Measurements from ENCODE around the gene TNS1. TPM values are rescaled to one million over a fixed set of nuclear protein-coding genes. Genes with fewer than 3 reads are reported as not detected.

Gene TNS1
- total RNA-seq, 1 experiment from 2014 or later, result 0.49 TPM

DNA sequence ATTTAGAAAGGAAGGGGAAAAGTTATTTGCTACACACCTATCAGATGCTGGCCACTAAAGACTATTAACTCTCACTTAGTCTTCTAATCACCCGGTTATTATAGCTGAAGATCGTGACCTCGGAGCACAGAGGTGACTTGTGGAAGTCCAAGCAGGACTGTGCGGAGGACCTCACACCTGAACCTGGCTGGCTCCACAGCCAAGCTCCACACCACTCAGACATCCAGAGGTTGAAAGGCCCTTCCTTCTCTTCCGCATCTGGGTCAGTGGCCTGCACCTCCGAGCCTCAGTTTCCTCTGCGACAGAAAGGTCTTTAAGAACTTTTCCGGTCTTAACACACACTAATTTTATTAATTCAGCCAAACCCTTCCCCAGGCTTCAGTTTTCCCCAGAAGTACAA is 57.9 kb downstream of the TNS1 start:
- DNase-seq (ENCODE audit: low read depth, low spot score) (no peak), ATAC-seq (no peak)
- no peak overlapping the region for H3K4me3 ChIP-seq (ENCODE audit: low read depth in 2 of 2, low read length in 2 of 2)
- no peaks in the 10 kb centered on the region for H3K36me3 ChIP-seq (ENCODE audit: control insufficient read depth, insufficient read depth, low read length)
- TF ChIP-seq SIN3A (IDR thresholded peaks at IDR 0.05; ENCODE audit: borderline replicate concordance, insufficient read depth, low read depth, low read length) (no peak), POLR2AphosphoS5 (IDR thresholded peaks at IDR 0.05; ENCODE audit: low read depth, low read length) (no peak), TCF7L2 (IDR thresholded peaks at IDR 0.05; ENCODE audit: low read depth, low read length) (no peak)
- TF ChIP-seq, protein P1, sequence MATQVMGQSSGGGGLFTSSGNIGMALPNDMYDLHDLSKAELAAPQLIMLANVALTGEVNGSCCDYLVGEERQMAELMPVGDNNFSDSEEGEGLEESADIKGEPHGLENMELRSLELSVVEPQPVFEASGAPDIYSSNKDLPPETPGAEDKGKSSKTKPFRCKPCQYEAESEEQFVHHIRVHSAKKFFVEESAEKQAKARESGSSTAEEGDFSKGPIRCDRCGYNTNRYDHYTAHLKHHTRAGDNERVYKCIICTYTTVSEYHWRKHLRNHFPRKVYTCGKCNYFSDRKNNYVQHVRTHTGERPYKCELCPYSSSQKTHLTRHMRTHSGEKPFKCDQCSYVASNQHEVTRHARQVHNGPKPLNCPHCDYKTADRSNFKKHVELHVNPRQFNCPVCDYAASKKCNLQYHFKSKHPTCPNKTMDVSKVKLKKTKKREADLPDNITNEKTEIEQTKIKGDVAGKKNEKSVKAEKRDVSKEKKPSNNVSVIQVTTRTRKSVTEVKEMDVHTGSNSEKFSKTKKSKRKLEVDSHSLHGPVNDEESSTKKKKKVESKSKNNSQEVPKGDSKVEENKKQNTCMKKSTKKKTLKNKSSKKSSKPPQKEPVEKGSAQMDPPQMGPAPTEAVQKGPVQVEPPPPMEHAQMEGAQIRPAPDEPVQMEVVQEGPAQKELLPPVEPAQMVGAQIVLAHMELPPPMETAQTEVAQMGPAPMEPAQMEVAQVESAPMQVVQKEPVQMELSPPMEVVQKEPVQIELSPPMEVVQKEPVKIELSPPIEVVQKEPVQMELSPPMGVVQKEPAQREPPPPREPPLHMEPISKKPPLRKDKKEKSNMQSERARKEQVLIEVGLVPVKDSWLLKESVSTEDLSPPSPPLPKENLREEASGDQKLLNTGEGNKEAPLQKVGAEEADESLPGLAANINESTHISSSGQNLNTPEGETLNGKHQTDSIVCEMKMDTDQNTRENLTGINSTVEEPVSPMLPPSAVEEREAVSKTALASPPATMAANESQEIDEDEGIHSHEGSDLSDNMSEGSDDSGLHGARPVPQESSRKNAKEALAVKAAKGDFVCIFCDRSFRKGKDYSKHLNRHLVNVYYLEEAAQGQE (IDR thresholded peaks at IDR 0.05; ENCODE audit: insufficient read depth in 1 of 2, low read depth in 2 of 2, low read length in 1 of 2), result no peak
- TF ChIP-seq, protein P2, sequence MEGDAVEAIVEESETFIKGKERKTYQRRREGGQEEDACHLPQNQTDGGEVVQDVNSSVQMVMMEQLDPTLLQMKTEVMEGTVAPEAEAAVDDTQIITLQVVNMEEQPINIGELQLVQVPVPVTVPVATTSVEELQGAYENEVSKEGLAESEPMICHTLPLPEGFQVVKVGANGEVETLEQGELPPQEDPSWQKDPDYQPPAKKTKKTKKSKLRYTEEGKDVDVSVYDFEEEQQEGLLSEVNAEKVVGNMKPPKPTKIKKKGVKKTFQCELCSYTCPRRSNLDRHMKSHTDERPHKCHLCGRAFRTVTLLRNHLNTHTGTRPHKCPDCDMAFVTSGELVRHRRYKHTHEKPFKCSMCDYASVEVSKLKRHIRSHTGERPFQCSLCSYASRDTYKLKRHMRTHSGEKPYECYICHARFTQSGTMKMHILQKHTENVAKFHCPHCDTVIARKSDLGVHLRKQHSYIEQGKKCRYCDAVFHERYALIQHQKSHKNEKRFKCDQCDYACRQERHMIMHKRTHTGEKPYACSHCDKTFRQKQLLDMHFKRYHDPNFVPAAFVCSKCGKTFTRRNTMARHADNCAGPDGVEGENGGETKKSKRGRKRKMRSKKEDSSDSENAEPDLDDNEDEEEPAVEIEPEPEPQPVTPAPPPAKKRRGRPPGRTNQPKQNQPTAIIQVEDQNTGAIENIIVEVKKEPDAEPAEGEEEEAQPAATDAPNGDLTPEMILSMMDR (IDR thresholded peaks at IDR 0.05), result no peak
- BruUV-seq (replicated peaks), result no TSS peak
- H3K27ac ChIP-seq (ENCODE audit: low read length), result no peak overlapping the region
- peaks cover 6% of the 10 kb centered on the region; the same call in 1 of the 2 replicates for H3K27me3 ChIP-seq (ENCODE audit: control insufficient read depth, insufficient read depth, low read length)
- ChIA-PET CTCF (interaction anchor here (1.7 kb wide), 1 partner anchor 49 kb away, joined by 5 read pairs; no protein-coding TSS in a partner anchor), POLR2A (no interaction called here)
- no peaks in the 10 kb centered on the region for H3K9me3 ChIP-seq (ENCODE audit: control insufficient read depth, insufficient read depth, low read depth, low read length)
- in situ Hi-C loops (cut with HindIII; ENCODE audit: low pct_unique_long_range_greater_than_20kb, low sequenced_read_pairs) (no loop called here), intact Hi-C loops (cut with micrococcal nuclease; ENCODE audit: unreplicated experiment) (no loop called here)
- H3K4me1 ChIP-seq (ENCODE audit: control insufficient read depth, insufficient read depth, low read length), result no peaks in the 10 kb centered on the region

DNA sequence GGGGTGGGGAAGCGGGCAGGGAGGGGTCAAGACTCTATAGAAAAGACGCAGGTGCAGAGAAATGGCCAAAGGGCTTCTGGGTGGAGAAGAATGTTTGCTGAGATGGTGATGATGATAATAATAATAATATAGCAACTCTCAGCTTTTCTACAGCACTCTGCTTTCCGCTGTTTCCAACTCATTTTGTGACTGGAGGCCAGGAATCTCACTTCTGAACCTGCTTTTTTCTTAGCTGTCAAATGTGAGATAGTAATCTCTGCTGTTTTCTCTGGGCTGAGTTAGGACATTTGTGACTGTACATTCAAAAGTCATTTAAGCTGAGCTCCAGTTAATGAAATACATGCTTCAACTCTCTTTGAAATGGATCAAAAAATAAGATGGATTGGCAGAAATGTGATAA is 58.4 kb downstream of the TNS1 start:
- BruUV-seq (replicated peaks), result no TSS peak
- Histone ChIP-seq H3K4me1 (ENCODE audit: control insufficient read depth, insufficient read depth, low read length) (no peaks in the 10 kb centered on the region), H3K27me3 (ENCODE audit: control insufficient read depth, insufficient read depth, low read length) (peaks cover 3% of the 10 kb centered on the region; the same call in 1 of the 2 replicates), H3K36me3 (ENCODE audit: control insufficient read depth, insufficient read depth, low read length) (no peaks in the 10 kb centered on the region), H3K9me3 (ENCODE audit: control insufficient read depth, insufficient read depth, low read depth, low read length) (no peaks in the 10 kb centered on the region), H3K27ac (ENCODE audit: low read length) (no peak overlapping the region), H3K4me3 (ENCODE audit: low read depth in 2 of 2, low read length in 2 of 2) (no peak overlapping the region)
- no peak for ATAC-seq
- CTCF ChIA-PET, result interaction anchor here (0.7 to 1.7 kb wide), 2 partner anchors 49 to 86 kb away, joined by 3 to 5 read pairs; no protein-coding TSS in a partner anchor
- DNase-seq (ENCODE audit: low read depth, low spot score), result no peak
- intact Hi-C loops (cut with micrococcal nuclease; ENCODE audit: unreplicated experiment), result no loop called here
- TF ChIP-seq, protein P1 (IDR thresholded peaks at IDR 0.05; ENCODE audit: insufficient read depth in 1 of 2, low read depth in 2 of 2, low read length in 1 of 2), result no peak
- TF ChIP-seq, protein P2 (IDR thresholded peaks at IDR 0.05), result no peak
- TF ChIP-seq SIN3A (IDR thresholded peaks at IDR 0.05; ENCODE audit: borderline replicate concordance, insufficient read depth, low read depth, low read length), result no peak
- TF ChIP-seq POLR2AphosphoS5 (IDR thresholded peaks at IDR 0.05; ENCODE audit: low read depth, low read length), result no peak
- no peak for TF ChIP-seq TCF7L2 (IDR thresholded peaks at IDR 0.05; ENCODE audit: low read depth, low read length)
- POLR2A ChIA-PET, result no interaction called here
- in situ Hi-C loops (cut with HindIII; ENCODE audit: low pct_unique_long_range_greater_than_20kb, low sequenced_read_pairs), result no loop called here

All from Panc1 (cell line).